ENCODE data around the gene ZFHX3.

GRCh38 chr16:73010150-73010676, 37.7 kb downstream of the ZFHX3 start:
- TF ChIP-seq CTCF (IDR thresholded peaks at IDR 0.05): no peak
- TF ChIP-seq EZH2 (IDR thresholded peaks at IDR 0.05; ENCODE audit: borderline replicate concordance, insufficient read depth, low read depth, low read length, poor library complexity, severe bottlenecking): no peak

Measured in B cell (primary cell).